ENCODE data around the gene OLA1.

- TF ChIP-seq CTCF (conservative IDR thresholded peaks at IDR 0.05; ENCODE audit: low read depth, low read length) (no peak), RAD21 (IDR thresholded peaks at IDR 0.05; ENCODE audit: low read length) (no peak), POLR2A (IDR thresholded peaks at IDR 0.05; ENCODE audit: low read depth, low read length) (no peak), RCOR1 (IDR thresholded peaks at IDR 0.05; ENCODE audit: insufficient replicate concordance, low read length) (no peak), USF2 (IDR thresholded peaks at IDR 0.05; ENCODE audit: low read depth, low read length) (no peak), FOS (IDR thresholded peaks at IDR 0.05; ENCODE audit: low read depth, low read length) (no peak), ELK1 (IDR thresholded peaks at IDR 0.05; ENCODE audit: borderline replicate concordance, low read depth, low read length) (no peak), BHLHE40 (IDR thresholded peaks at IDR 0.05; ENCODE audit: low read depth, low read length) (no peak), SMC3 (IDR thresholded peaks at IDR 0.05; ENCODE audit: low read depth, low read length) (no peak), CEBPB (IDR thresholded peaks at IDR 0.05; ENCODE audit: low read depth, low read length) (no peak), MXI1 (IDR thresholded peaks at IDR 0.05; ENCODE audit: borderline replicate concordance, low read depth, low read length) (no peak), RFX5 (IDR thresholded peaks at IDR 0.05; ENCODE audit: low read depth, low read length) (no peak)
These were observed 12.7 kb downstream of the OLA1 start for GRCh38 chr2:174235680-174236079.

Data from IMR-90 (cell line).